ENCODE data around the gene FBXL14.

DNA sequence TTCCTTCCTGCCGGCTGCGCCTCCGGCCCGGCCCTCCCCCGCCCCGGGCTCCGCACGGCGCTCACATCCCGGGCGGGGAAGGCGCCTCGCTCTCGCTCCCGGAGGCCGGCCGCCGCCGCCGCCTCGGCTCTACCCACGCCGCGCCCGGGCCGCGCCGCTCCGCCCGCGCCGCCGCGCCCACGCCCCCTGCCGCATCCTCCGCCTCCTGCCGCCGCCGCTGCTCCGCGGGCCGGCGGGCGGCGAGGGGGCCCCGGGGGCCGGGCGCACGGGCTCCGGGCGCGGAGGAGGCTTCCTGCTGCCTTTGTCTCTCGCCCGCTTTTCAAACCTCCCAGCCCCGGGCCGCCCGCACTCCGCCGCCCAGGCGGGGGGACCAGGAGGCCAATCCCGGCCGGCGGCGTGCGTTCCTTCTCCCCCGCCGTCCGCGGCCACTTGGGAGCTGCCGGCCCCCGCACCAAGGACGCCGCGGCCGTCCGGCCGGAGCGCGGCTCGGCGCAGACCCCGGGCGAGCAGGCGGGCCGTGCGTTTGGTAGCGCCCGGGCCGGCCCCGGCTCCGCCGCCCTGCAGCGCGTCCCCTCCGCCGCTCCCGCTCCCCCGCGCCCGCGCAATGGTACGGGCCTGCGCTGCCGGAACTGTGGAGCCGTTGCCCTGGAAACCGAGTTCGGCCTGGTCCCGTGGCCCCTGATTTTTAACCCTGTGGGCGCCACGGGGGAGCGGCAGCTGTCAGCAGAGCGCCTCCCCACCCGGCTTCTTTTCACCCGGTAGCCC is at the start of gene FBXL14:
- TF ChIP-seq, protein P1, sequence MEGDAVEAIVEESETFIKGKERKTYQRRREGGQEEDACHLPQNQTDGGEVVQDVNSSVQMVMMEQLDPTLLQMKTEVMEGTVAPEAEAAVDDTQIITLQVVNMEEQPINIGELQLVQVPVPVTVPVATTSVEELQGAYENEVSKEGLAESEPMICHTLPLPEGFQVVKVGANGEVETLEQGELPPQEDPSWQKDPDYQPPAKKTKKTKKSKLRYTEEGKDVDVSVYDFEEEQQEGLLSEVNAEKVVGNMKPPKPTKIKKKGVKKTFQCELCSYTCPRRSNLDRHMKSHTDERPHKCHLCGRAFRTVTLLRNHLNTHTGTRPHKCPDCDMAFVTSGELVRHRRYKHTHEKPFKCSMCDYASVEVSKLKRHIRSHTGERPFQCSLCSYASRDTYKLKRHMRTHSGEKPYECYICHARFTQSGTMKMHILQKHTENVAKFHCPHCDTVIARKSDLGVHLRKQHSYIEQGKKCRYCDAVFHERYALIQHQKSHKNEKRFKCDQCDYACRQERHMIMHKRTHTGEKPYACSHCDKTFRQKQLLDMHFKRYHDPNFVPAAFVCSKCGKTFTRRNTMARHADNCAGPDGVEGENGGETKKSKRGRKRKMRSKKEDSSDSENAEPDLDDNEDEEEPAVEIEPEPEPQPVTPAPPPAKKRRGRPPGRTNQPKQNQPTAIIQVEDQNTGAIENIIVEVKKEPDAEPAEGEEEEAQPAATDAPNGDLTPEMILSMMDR (IDR thresholded peaks at IDR 0.05; ENCODE audit: low read depth, low read length), result no peak
- peak; percentile 32 for TF ChIP-seq POLR2A (IDR thresholded peaks at IDR 0.05; ENCODE audit: extremely low read depth, insufficient read length)
- TF ChIP-seq, protein P2, sequence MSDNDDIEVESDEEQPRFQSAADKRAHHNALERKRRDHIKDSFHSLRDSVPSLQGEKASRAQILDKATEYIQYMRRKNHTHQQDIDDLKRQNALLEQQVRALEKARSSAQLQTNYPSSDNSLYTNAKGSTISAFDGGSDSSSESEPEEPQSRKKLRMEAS (IDR thresholded peaks at IDR 0.05; ENCODE audit: low read depth, low read length), result peak; percentile 57; the same call in 1 of the 2 replicates
